ENCODE data around the gene TAS2R5.
"Not testable (repeated sequence)": the region's sequence is repeated elsewhere in the genome, so short reads cannot be mapped to it uniquely, and the experiment has no call there.

The TAS2R5 gene

GRCh38 chr7:141789917-141790316 lies at the start of gene TAS2R5:
TSS of gene TAS2R5 (plus strand) at chr7:141790217. CDS start at chr7:141790362, 145 bp downstream.
- no peak for DNase-seq (ENCODE audit: low read depth)

DNA sequence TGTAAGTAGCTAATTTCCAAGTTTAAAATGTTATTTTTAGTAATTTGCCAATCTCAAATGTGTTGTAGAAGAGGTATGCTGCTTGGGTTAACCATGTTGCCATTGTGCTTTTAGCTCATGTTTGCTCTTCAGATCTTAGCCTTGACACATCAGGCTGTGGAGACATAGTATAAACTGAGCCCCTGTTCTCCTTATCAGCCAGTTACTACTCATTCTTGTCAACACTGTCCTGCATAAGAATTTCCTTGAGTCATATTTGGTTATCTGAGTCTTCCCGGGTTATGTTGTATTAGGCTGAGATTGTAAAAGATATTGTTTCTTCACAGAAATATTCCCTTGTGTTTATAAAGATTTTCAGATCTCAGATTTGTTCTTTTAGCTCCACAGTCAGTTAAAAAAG lies 47.8 kb upstream of the TAS2R5 start:
- no peak for DNase-seq (ENCODE audit: low read depth)

- no peak for DNase-seq (ENCODE audit: low read depth)
Observed at GRCh38 chr7:141744131-141744530, 45.9 kb upstream of the TAS2R5 start.

GRCh38 chr7:141748396-141748795 lies 41.6 kb upstream of the TAS2R5 start:
- DNase-seq (ENCODE audit: low read depth) = no peak

DNA sequence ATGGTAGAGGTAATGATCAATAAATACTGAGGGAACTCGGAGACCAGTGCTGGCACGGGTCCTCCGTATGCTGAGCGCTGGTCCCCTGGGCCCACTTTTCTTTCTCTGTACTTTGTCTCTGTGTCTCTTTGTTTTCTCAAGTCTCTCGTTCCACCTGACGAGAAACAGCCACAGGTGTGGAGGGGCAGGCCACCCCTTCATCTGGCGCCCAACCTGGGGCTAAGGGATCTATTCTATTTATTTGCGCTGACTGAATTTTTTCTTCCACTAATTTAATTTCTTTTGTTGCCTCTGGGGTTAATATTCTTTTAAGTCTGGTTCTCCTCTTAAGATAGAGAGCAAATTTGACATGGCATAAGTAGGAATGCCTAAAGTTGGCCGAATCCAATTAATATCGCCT lies 38.1 kb upstream of the TAS2R5 start:
- not testable (repeated sequence) for DNase-seq (ENCODE audit: low read depth)

GRCh38 chr7:141752634-141753033 lies 37.4 kb upstream of the TAS2R5 start:
- no peak for DNase-seq (ENCODE audit: low read depth)

DNA sequence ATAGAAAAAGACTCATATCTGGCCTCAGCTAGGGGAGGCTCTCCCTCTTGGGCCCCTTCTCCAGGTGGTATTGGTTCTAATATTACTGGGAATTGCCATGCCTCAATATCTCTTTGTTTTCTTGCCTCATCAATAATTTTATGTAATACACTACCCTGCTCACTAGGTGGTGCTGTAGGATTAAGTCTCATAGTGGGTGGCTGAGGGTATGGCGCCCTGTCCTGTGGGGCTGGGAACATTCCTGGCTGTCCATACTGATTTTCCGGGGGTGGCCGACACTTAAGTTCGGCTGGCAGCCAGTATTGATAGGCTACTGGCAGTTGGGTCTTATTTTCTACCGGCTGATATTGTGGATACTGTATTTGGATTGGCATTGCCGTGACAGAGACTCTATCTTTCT lies 35.1 kb upstream of the TAS2R5 start:
- no peak for DNase-seq (ENCODE audit: low read depth)

GRCh38 chr7:141763797-141764196 lies 26.2 kb upstream of the TAS2R5 start, which contains the start of gene TAS2R3:
TSS of gene TAS2R3 (plus strand) at chr7:141764097. CDS start at chr7:141764159, 62 bp downstream.
- DNase-seq (ENCODE audit: low read depth) = no peak

DNA sequence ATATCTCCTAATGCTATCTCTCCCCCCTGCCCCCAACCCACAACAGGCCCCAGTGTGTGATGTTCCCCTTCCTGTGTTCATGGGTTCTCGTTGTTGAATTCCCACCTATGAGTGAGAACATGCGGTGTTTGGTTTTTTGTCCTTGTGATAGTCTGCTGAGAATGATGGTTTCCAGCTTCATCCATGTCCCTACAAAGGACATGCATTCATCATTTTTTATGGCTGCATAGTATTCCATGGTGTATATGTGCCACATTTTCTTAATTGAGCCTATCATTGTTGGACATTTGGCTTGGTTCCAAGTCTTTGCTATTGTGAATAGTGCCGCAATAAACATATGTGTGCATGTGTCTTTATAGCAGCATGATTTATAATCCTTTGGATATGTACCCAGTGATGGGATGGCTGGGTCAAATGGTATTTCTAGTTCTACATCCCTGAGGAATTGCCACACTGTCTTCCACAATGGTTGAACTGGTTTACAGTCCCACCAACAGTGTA lies 19.9 kb upstream of the TAS2R5 start:
- DNase-seq (ENCODE audit: low read depth) = not testable (repeated sequence)

GRCh38 chr7:141776374-141776773 lies 13.6 kb upstream of the TAS2R5 start, which contains the start of gene TAS2R4:
TSS of gene TAS2R4 (plus strand) at chr7:141776674. CDS start at chr7:141778489, 1,815 bp downstream.
- DNase-seq (ENCODE audit: low read depth) = no peak

- DNase-seq (ENCODE audit: low read depth) = no peak
Observed at GRCh38 chr7:141785706-141786552, 4.1 kb upstream of the TAS2R5 start.

DNA sequence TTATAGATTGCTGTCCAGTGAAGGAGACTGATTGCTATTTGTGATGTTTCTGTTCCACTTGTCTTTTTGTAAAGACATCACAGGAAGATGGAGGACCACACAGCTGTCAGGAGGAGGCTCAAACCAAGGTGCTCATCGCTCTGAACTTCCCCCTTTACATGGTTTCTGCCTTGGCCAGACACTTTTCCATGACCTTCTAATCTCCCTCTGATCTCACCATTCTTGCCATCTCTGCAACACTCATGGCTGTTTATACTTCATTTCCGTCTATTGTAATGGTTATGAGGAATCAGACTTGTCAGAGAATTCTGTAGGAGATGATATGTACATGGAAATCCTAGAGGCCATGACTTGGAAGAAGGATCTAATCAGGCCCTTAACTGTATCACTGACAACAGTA lies 1.7 kb upstream of the TAS2R5 start:
- DNase-seq (ENCODE audit: low read depth) = no peak

DNA sequence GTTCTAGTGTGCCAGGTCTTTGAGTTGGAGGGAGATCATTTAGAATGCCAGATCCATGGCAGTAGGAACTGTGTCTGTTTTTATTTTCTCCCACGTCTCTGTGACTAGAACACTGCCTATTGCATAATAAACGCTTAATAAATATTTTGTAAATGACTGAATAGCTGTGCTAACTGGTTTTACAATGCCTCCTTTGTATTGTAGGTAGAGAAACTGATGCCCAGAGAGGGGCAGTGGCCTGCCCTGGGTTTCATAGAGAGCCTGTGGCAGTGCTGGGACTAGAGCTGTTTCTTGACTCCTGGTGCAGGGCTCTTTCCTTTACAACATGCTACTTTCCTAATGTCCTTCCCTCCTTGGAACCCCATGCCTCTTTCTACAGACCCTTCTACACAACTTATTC lies 2.5 kb downstream of the TAS2R5 start:
- no peak for DNase-seq (ENCODE audit: low read depth)

DNA sequence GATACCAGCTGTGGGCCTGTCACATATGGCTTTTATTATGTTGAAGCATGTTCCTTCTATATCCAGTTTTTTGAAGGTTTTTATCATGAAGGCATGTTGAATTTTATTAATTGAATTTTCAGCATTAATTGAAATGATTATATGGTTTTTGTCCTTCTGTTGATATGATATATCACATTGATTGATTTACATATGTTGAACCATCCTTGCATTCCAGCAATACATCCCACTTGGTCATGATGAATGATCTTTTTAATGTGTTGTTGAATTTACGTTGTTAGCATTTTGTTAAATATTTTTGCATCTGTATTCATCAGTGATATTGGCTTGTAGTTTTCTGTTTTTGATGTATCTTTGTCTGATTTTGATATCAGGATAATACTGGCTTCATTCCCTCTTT lies 30.1 kb downstream of the TAS2R5 start:
- DNase-seq (ENCODE audit: low read depth) = no peak

- DNase-seq (ENCODE audit: low read depth) = not testable (repeated sequence)
Observed at GRCh38 chr7:141822432-141822831, 32.4 kb downstream of the TAS2R5 start.

DNA sequence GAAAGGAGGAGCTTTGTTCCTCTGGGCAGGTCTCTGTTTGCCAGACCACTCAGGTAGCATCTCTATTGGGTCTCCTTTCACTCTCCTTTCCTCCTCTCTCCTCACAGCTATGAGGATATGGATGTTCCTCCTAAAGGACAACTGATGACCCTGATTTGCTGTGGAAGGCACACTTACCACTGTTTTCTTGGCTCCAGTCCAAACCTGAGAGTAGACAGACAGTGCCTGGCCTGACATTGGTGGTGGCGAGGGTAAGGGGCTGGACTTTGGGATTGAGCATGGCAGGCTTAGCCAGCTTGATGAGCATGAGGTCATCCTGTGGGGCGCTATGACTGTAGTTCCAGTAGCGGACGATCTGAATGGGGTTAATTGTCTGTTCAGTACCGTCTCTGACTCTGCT lies 47.7 kb downstream of the TAS2R5 start:
- no peak for DNase-seq (ENCODE audit: low read depth)

DNA sequence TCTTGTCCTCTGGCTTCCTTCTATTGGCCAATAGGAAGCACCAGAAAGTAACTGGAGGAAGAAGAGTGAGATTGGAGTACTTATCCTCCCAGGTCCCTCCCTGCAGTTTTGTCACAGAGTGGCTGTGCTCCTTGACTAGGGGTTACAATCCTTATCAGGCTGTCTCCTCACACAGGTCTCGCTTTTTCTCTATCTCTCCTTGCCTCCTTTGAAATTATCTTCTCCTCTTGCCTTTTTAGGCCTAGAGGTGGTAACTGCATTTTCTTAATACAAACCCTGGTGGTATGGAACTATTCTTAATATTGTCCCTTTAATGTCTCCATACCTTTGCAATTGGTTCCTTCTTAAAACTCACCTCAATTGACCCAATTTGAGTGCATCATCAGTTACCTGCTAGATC lies 48.6 kb downstream of the TAS2R5 start:
- DNase-seq (ENCODE audit: low read depth) = no peak

DNA sequence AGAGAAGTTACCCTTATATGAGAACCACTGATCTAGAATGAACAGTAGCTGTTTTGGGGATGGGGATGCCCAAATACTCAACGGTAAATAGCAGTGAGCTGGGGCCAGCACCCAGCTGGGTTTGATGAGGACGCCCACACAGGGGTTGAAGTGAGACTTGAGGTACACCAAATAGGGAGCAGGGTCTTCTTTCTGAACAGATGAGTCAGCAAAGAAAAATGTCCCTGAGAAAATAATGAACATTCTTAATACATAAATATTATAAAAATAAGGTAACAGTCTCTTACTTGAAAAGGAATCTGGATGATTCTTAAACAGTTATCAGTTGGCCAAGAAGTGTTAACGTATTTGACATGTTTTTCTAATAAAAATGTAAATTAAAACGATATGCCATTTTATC lies 49.2 kb downstream of the TAS2R5 start:
- DNase-seq (ENCODE audit: low read depth) = no peak

- no peak for DNase-seq (ENCODE audit: low read depth)
Observed at GRCh38 chr7:141840708-141841107, 50.7 kb downstream of the TAS2R5 start.
